ENCODE measurements around the gene DCAF8.
A peak's percentile ranks its signal among the peaks of the same experiment; 100 is the strongest.

GRCh38 chr1:160284782-160285344 is 22.5 kb upstream of the DCAF8 start, which contains the start of gene PEX19:
- TF ChIP-seq RAD21 (IDR thresholded peaks at IDR 0.05; ENCODE audit: low read depth), result no peak
- no peak for TF ChIP-seq CTCF (IDR thresholded peaks at IDR 0.05 in 2 of 3, conservative IDR thresholded peaks at IDR 0.05 in 1 of 3; ENCODE audit: borderline replicate concordance in 1 of 3, insufficient read depth in 1 of 3, low read depth in 2 of 3, low read length in 2 of 3)
- no peak for TF ChIP-seq JUND (IDR thresholded peaks at IDR 0.05)
- no peak for TF ChIP-seq EZH2 (IDR thresholded peaks at IDR 0.05)
- TF ChIP-seq POLR2A (IDR thresholded peaks at IDR 0.05; ENCODE audit: borderline replicate concordance, extremely low read depth, insufficient read depth, insufficient read length), result peak; percentile 82
- TF ChIP-seq ELF1 (IDR thresholded peaks at IDR 0.05; ENCODE audit: borderline replicate concordance, low read depth), result no peak; the same call in 1 of the 2 replicates
